ENCODE data around the gene SLF2. TPM values are rescaled to one million over a fixed set of nuclear protein-coding genes. Genes with fewer than 3 reads are reported as not detected.

Gene SLF2
- polyA plus RNA-seq, 2 donors: 5.1 to 9.4 TPM

GRCh38 chr10:100988166-100988565, 75.4 kb downstream of the SLF2 start:
- 55 to 62% methylated on average over 10 of the region's 10 CpGs for WGBS, 2 donors
- peaks cover 15 to 26% of the 10 kb centered on the region in 2 donors for H3K36me3 ChIP-seq (ENCODE audit: control insufficient read depth in 2 of 2, insufficient read depth in 2 of 2, low read length in 1 of 2)
- peaks cover 12 to 18% of the 10 kb centered on the region in 2 donors for H3K4me1 ChIP-seq (ENCODE audit: control insufficient read depth in 2 of 2, insufficient read depth in 2 of 2, low read length in 1 of 2)
- no peaks in the 10 kb centered on the region for H3K27me3 ChIP-seq (ENCODE audit: control insufficient read depth in 1 of 2, insufficient read depth in 2 of 2, low read length in 2 of 2)
- no peak overlapping the region for H3K27ac ChIP-seq (ENCODE audit: low read depth in 2 of 2, low read length in 1 of 2)
- H3K9me3 ChIP-seq (ENCODE audit: control insufficient read depth in 2 of 2, insufficient read depth in 1 of 2, low read depth in 1 of 2, low read length in 1 of 2): no peaks in the 10 kb centered on the region
- peak overlapping the region; percentile 82 to 97 for H3K4me3 ChIP-seq (ENCODE audit: low read depth in 1 of 2, low read length in 2 of 2)

- Histone ChIP-seq H3K4me3 (ENCODE audit: low read depth in 1 of 2, low read length in 2 of 2) (no peak overlapping the region), H3K36me3 (ENCODE audit: control insufficient read depth in 2 of 2, insufficient read depth in 2 of 2, low read length in 1 of 2) (peaks cover 13 to 22% of the 10 kb centered on the region in 2 donors)
- 86 to 88% methylated on average over 21 of the region's 21 CpGs for WGBS, 2 donors
Observed at GRCh38 chr10:100989088-100989487, 76.3 kb downstream of the SLF2 start.

GRCh38 chr10:100993986-100994708, 81.4 kb downstream of the SLF2 start:
- Histone ChIP-seq H3K4me3 (ENCODE audit: low read depth in 1 of 2, low read length in 2 of 2) (no peak overlapping the region), H3K4me1 (ENCODE audit: control insufficient read depth in 2 of 2, insufficient read depth in 2 of 2, low read length in 1 of 2) (peaks cover 3 to 16% of the 10 kb centered on the region in 2 donors), H3K27ac (ENCODE audit: low read depth in 2 of 2, low read length in 1 of 2) (no peak overlapping the region), H3K36me3 (ENCODE audit: control insufficient read depth in 2 of 2, insufficient read depth in 2 of 2, low read length in 1 of 2) (peaks cover 13 to 22% of the 10 kb centered on the region in 2 donors), H3K27me3 (ENCODE audit: control insufficient read depth in 1 of 2, insufficient read depth in 2 of 2, low read length in 2 of 2) (no peaks in the 10 kb centered on the region), H3K9me3 (ENCODE audit: control insufficient read depth in 2 of 2, insufficient read depth in 1 of 2, low read depth in 1 of 2, low read length in 1 of 2) (no peaks in the 10 kb centered on the region)
- WGBS, 2 donors: 48 to 55% methylated on average over 10 of the region's 10 CpGs

More at GRCh38 chr10:100989088-100989487, 76.3 kb downstream of the SLF2 start:
- Histone ChIP-seq H3K27ac (ENCODE audit: low read depth in 2 of 2, low read length in 1 of 2) (no peak overlapping the region), H3K27me3 (ENCODE audit: control insufficient read depth in 1 of 2, insufficient read depth in 2 of 2, low read length in 2 of 2) (no peaks in the 10 kb centered on the region), H3K9me3 (ENCODE audit: control insufficient read depth in 2 of 2, insufficient read depth in 1 of 2, low read depth in 1 of 2, low read length in 1 of 2) (no peaks in the 10 kb centered on the region), H3K4me1 (ENCODE audit: control insufficient read depth in 2 of 2, insufficient read depth in 2 of 2, low read length in 1 of 2) (peaks cover 12 to 18% of the 10 kb centered on the region in 2 donors)

DNA sequence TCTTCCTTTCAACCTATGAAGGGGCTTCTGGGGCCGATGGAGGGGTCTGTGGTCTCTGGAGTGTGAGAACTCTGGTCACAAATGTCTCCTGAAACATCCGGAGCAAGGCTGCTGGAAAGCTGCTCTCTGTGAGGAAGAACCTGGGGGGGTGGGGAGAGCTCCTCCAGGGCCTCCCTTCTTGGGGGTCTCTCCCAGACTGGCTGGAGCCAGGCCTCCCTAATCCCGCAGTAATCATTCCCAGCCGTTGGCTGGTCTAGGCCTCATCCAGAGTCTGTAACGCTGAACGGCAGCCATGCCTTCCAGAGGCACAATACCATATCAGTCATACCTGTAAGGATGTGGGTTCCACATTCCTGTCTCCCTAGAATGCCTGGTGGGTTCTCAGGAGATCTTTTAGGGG, 82.4 kb downstream of the SLF2 start:
- H3K27ac ChIP-seq (ENCODE audit: low read depth in 2 of 2, low read length in 1 of 2): no peak overlapping the region
- H3K4me3 ChIP-seq (ENCODE audit: low read depth in 1 of 2, low read length in 2 of 2): no peak overlapping the region
- WGBS, 2 donors: 62 to 67% methylated on average over 6 of the region's 6 CpGs
- H3K9me3 ChIP-seq (ENCODE audit: control insufficient read depth in 2 of 2, insufficient read depth in 1 of 2, low read depth in 1 of 2, low read length in 1 of 2): no peaks in the 10 kb centered on the region
- H3K4me1 ChIP-seq (ENCODE audit: control insufficient read depth in 2 of 2, insufficient read depth in 2 of 2, low read length in 1 of 2): peaks cover 3 to 10% of the 10 kb centered on the region in 2 donors
- H3K27me3 ChIP-seq (ENCODE audit: control insufficient read depth in 1 of 2, insufficient read depth in 2 of 2, low read length in 2 of 2): no peaks in the 10 kb centered on the region
- H3K36me3 ChIP-seq (ENCODE audit: control insufficient read depth in 2 of 2, insufficient read depth in 2 of 2, low read length in 1 of 2): peaks cover 13 to 17% of the 10 kb centered on the region in 2 donors

GRCh38 chr10:100996678-100997359, 84.1 kb downstream of the SLF2 start:
- H3K27ac ChIP-seq (ENCODE audit: low read depth in 2 of 2, low read length in 1 of 2): peak overlapping the region; percentile 95 to 98
- no peaks in the 10 kb centered on the region for H3K9me3 ChIP-seq (ENCODE audit: control insufficient read depth in 2 of 2, insufficient read depth in 1 of 2, low read depth in 1 of 2, low read length in 1 of 2)
- H3K4me1 ChIP-seq (ENCODE audit: control insufficient read depth in 2 of 2, insufficient read depth in 2 of 2, low read length in 1 of 2): peaks cover 3 to 17% of the 10 kb centered on the region in 2 donors
- no peaks in the 10 kb centered on the region for H3K27me3 ChIP-seq (ENCODE audit: control insufficient read depth in 1 of 2, insufficient read depth in 2 of 2, low read length in 2 of 2)
- H3K4me3 ChIP-seq (ENCODE audit: low read depth in 1 of 2, low read length in 2 of 2): peak overlapping the region; percentile 63 to 83
- 4% methylated on average over 43 to 46 of the region's 46 CpGs for WGBS, 2 donors
- peaks cover 4 to 5% of the 10 kb centered on the region in 2 donors for H3K36me3 ChIP-seq (ENCODE audit: control insufficient read depth in 2 of 2, insufficient read depth in 2 of 2, low read length in 1 of 2)

DNA sequence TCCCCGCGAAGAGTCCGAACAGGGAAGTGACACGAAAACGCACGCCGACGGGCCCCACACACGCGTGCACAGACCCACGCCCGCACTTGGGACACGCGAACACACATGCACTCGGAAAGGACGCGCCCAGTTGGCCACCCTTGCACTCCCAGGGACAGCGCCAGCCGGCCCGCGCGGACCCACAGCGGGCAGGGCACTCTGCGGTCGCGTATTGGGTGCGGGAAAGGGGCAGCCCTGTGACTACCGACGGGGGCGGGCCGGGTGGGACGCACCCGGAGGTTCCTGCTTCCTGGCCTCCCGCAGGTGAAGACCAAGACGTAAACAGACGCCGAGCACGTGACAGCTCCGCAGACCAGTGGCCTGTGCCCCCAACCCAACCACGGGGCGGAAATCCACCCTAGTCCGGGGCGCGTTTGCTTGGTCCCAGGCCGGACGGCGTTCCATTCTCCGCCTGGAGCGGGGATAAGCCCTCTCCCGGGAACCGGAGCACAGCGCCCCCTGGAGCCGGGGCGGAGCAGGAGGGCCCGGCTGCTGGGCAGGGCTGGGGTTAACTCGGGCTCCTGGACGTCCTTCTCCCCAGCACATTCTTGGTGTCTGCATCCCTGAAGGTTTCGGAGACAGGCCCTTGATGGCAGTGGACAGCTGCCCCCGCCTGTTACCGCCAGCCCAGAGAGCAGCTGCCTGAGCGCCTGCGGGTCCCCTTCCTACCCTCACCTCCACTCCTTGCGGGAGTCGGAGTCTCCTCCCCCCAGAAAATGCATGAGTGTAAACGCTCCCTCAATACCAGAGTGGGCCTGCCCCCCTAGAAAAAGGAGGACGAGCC, 84.8 kb downstream of the SLF2 start:
- Histone ChIP-seq H3K27ac (ENCODE audit: low read depth in 2 of 2, low read length in 1 of 2) (peak overlapping the region; percentile 95 to 98), H3K4me3 (ENCODE audit: low read depth in 1 of 2, low read length in 2 of 2) (peak overlapping the region; percentile 63 to 83), H3K4me1 (ENCODE audit: control insufficient read depth in 2 of 2, insufficient read depth in 2 of 2, low read length in 1 of 2) (peaks cover 3 to 17% of the 10 kb centered on the region in 2 donors), H3K9me3 (ENCODE audit: control insufficient read depth in 2 of 2, insufficient read depth in 1 of 2, low read depth in 1 of 2, low read length in 1 of 2) (no peaks in the 10 kb centered on the region), H3K36me3 (ENCODE audit: control insufficient read depth in 2 of 2, insufficient read depth in 2 of 2, low read length in 1 of 2) (peaks cover 5 to 6% of the 10 kb centered on the region in 2 donors), H3K27me3 (ENCODE audit: control insufficient read depth in 1 of 2, insufficient read depth in 2 of 2, low read length in 2 of 2) (no peaks in the 10 kb centered on the region)
- WGBS, 2 donors: 0 to 1% methylated on average over 55 to 66 of the region's 66 CpGs

DNA sequence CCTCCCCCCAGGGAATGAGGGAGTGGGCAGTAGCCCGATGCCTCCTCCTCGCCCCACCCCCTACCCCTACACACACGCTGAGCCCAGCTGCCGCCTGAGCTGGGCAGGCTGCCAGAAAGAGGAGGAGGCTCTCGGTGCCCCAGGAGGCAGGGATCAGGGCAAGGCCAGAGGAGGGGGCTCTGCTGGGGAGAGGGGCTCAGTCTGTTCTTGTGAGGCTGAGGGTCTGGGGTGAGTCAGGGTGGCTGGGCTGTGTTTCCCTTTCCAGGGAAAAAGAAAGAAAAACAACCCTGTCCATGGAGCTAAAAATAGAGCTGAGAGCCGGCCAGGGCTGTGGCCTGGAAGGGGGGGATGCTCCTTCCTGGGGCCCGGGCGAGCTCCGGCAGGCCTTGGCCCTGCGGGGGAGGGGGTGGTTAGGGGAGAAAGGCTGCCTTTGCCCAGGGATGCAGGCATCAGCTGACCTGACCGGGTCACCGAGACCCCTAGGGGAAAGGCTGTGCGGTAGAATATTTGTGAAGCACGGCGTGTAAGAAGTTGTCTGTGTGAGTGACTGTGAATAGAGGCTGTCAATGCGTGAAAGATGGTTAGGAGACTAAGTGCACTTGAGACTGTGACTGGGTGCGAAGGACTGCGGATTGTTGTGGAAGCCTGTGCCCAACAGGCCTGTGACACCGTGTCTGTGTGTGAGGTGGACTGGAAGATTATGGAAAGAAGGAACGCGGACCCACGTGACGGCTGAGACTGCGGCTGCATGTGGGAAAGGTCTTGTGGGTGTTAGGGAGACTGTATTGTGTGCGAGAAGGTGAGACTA, 85.6 kb downstream of the SLF2 start:
- Histone ChIP-seq H3K27ac (ENCODE audit: low read depth in 2 of 2, low read length in 1 of 2) (peak overlapping the region; percentile 95 to 98), H3K4me1 (ENCODE audit: control insufficient read depth in 2 of 2, insufficient read depth in 2 of 2, low read length in 1 of 2) (peaks cover 3 to 17% of the 10 kb centered on the region in 2 donors), H3K27me3 (ENCODE audit: control insufficient read depth in 1 of 2, insufficient read depth in 2 of 2, low read length in 2 of 2) (no peaks in the 10 kb centered on the region), H3K36me3 (ENCODE audit: control insufficient read depth in 2 of 2, insufficient read depth in 2 of 2, low read length in 1 of 2) (peaks cover 1 to 5% of the 10 kb centered on the region in 2 donors), H3K9me3 (ENCODE audit: control insufficient read depth in 2 of 2, insufficient read depth in 1 of 2, low read depth in 1 of 2, low read length in 1 of 2) (no peaks in the 10 kb centered on the region), H3K4me3 (ENCODE audit: low read depth in 1 of 2, low read length in 2 of 2) (peak overlapping the region; percentile 63 to 83)
- 3 to 4% methylated on average over 25 of the region's 25 CpGs for WGBS, 2 donors

DNA sequence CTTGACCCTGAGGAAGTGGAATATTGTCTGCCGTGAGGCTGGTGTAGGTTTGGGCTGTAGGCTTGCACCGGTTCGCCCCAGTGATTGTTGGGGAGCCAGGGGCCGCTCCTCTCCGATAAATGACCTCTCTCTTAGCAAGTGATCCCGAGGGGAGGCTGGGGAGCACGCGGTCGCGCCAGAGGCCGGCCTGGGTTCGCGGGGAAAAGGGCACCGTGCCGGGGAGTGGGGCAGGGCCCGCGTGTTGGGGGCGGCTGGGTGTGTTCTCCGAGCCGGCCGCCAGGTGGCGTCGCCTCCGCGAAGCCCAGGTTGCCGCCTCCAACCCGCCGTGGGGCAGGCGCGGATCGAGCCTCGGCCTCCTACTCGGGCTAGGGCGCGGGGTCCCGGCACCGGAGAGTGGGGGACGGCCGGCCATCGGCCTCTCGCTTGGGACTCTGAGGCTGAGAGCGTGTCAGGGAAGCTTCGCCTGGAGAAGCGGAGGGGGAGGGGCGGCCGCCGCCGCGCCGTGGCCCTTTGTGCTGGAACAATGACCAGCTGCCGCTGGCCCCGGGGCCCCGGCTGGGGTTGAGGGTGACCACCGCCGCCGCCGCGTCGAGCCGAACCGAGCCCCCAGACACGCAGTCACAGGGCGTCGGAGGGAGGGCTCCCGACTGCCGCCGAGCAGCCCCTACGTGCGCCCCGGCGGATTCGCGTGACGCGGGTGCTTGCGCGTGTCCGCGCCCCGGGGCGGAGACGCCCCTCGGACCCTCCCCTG, 86.4 kb downstream of the SLF2 start:
- Histone ChIP-seq H3K9me3 (ENCODE audit: control insufficient read depth in 2 of 2, insufficient read depth in 1 of 2, low read depth in 1 of 2, low read length in 1 of 2) (no peaks in the 10 kb centered on the region), H3K4me1 (ENCODE audit: control insufficient read depth in 2 of 2, insufficient read depth in 2 of 2, low read length in 1 of 2) (peaks cover 3 to 17% of the 10 kb centered on the region in 2 donors), H3K36me3 (ENCODE audit: control insufficient read depth in 2 of 2, insufficient read depth in 2 of 2, low read length in 1 of 2) (peaks cover 4 to 12% of the 10 kb centered on the region in 2 donors), H3K4me3 (ENCODE audit: low read depth in 1 of 2, low read length in 2 of 2) (peak overlapping the region; percentile 63 to 83), H3K27me3 (ENCODE audit: control insufficient read depth in 1 of 2, insufficient read depth in 2 of 2, low read length in 2 of 2) (no peaks in the 10 kb centered on the region), H3K27ac (ENCODE audit: low read depth in 2 of 2, low read length in 1 of 2) (peak overlapping the region; percentile 95 to 98)
- 0 to 1% methylated on average over 67 to 83 of the region's 83 CpGs for WGBS, 2 donors
